SK-N-SH (cell line): ENCODE measurements around the gene SYT1. TPM values are rescaled to one million over a fixed set of nuclear protein-coding genes. Genes with fewer than 3 reads are reported as not detected.

Experiments used
- CHD2 ChIP-seq: fragments of 150-350 bp; IDR thresholded peaks from 2 replicates; pipeline ENCODE4 v1.6.1; 2018; ENCODE audit warnings: low read length; ENCODE audit not compliant: partially characterized antibody
- EP300 ChIP-seq, 2 experiments: IDR thresholded peaks; 2 replicates each; pipeline versions ENCODE4 v1.4.0 to v1.6.1; 2012; ENCODE audit warnings: borderline replicate concordance in 1 of 2, low read depth in 1 of 2, low read length in 1 of 2
- GABPA ChIP-seq: IDR thresholded peaks from 2 replicates; pipeline ENCODE4 v1.4.0; 2012; ENCODE audit warnings: low read depth, mild to moderate bottlenecking
- IRF3 ChIP-seq: fragments of 150-350 bp; IDR thresholded peaks from 2 replicates; pipeline ENCODE4 v1.6.1; 2016; ENCODE audit warnings: mild to moderate bottlenecking, low read depth, low read length
- MAX ChIP-seq: IDR thresholded peaks from 2 replicates; pipeline ENCODE4 v1.4.0; 2012; ENCODE audit warnings: low read depth
- SIN3A ChIP-seq: IDR thresholded peaks from 2 replicates; pipeline ENCODE4 v1.6.1; 2012; ENCODE audit warnings: low read depth, mild to moderate bottlenecking, low read length, moderate library complexity, borderline replicate concordance
- TAF1 ChIP-seq: IDR thresholded peaks from 2 replicates; pipeline ENCODE4 v1.6.1; 2012; ENCODE audit warnings: low read depth, mild to moderate bottlenecking, low read length, moderate library complexity, borderline replicate concordance
- TEAD4 ChIP-seq: IDR thresholded peaks from 2 replicates; pipeline ENCODE4 v1.4.0; 2012; ENCODE audit warnings: mild to moderate bottlenecking, borderline replicate concordance; ENCODE audit not compliant: insufficient read depth
- polyA plus RNA-seq, 3 experiments: library from polyadenylated mRNA; depleted of rRNA; stranded (reverse); fragments of >200 nt; gene quantifications; 2 replicates each; pipeline ENCODE4 v1.2.3, GENCODE V29; 2012
- small RNA-seq, 7 experiments: library from RNA; depleted of rRNA; stranded (forward); fragments of <200 nt; gene quantifications; one replicate each; pipeline ENCODE3, GENCODE V24; 2012
- TF ChIP-seq, protein P1 (sequence below): IDR thresholded peaks from 2 replicates; pipeline ENCODE4 v1.6.1; 2012; ENCODE audit warnings: mild to moderate bottlenecking, low read depth, low read length, moderate library complexity

SYT1 gene
- polyA plus RNA-seq, 1 of the 3 experiments (the other 2 are of a cell fraction): 12.7 TPM

DNA sequence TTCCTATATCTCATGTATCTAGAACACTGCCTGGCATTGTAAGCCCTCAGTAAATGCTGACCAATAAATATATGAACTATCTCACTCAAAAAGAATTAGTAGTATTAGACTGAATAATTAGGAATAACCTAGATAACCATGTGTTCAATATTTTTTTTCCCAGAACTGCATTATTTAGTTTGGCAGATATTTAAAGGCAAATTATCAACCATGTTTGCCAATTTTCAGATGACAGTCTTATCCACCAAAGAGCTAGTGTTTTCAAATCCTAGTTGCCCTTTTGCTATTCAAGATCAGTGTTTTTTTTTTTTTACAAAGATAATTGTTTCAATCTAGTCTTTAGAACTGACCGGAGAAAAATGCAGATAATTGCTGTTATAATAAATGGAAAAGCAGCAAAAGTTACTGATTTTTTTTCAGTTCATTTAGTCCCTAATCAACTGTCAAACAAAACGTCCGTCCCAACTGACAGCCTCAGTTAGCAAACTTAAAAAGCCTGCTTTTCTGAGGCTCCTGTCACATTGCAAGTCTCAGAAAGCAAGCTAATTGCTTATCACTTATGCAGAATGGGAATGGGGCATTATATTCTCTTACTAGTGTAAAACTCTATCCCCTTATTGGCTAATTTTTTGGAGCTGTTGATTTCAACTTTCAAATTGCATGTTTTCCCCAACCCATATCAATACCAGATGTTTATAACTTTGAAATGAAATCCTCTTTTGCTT lies 623.0 kb downstream of the SYT1 start (continued):
- TF ChIP-seq EP300 (IDR thresholded peaks at IDR 0.05; ENCODE audit: borderline replicate concordance in 1 of 2, low read depth in 1 of 2, low read length in 1 of 2) (no peak), TEAD4 (no peak), GABPA (no peak), SIN3A (no peak), TAF1 (no peak), MAX (no peak), IRF3 (no peak), CHD2 (no peak)
- TF ChIP-seq, protein P1, sequence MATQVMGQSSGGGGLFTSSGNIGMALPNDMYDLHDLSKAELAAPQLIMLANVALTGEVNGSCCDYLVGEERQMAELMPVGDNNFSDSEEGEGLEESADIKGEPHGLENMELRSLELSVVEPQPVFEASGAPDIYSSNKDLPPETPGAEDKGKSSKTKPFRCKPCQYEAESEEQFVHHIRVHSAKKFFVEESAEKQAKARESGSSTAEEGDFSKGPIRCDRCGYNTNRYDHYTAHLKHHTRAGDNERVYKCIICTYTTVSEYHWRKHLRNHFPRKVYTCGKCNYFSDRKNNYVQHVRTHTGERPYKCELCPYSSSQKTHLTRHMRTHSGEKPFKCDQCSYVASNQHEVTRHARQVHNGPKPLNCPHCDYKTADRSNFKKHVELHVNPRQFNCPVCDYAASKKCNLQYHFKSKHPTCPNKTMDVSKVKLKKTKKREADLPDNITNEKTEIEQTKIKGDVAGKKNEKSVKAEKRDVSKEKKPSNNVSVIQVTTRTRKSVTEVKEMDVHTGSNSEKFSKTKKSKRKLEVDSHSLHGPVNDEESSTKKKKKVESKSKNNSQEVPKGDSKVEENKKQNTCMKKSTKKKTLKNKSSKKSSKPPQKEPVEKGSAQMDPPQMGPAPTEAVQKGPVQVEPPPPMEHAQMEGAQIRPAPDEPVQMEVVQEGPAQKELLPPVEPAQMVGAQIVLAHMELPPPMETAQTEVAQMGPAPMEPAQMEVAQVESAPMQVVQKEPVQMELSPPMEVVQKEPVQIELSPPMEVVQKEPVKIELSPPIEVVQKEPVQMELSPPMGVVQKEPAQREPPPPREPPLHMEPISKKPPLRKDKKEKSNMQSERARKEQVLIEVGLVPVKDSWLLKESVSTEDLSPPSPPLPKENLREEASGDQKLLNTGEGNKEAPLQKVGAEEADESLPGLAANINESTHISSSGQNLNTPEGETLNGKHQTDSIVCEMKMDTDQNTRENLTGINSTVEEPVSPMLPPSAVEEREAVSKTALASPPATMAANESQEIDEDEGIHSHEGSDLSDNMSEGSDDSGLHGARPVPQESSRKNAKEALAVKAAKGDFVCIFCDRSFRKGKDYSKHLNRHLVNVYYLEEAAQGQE: no peak

Small RNAs within 50 kb of the gene (small RNA-seq; reads per million reads assigned to genes)
- 0 to 7.4 (median 2.1) reads per million in 7 experiments for gene MIR1252
